ENCODE results near the gene PIK3C2G.

The PIK3C2G gene

GRCh38 chr12:18430425-18431048 is 169.2 kb downstream of the PIK3C2G start:
- Histone ChIP-seq H3K36me3 (ENCODE audit: control insufficient read depth, low read length) (no peaks in the 10 kb centered on the region), H3K9me2 (replicated peaks; ENCODE audit: control insufficient read depth, low read length) (no peaks in the 10 kb centered on the region)

GRCh38 chr12:18431771-18432170 is 170.5 kb downstream of the PIK3C2G start:
- no peak overlapping the region for H3K27ac ChIP-seq (ENCODE audit: low read depth, low read length)
- H3K4me2 ChIP-seq (ENCODE audit: low read length) = no peak overlapping the region
- no peaks in the 10 kb centered on the region for H3K4me1 ChIP-seq (ENCODE audit: control insufficient read depth, low read length)
- no peaks in the 10 kb centered on the region for H3K79me2 ChIP-seq (ENCODE audit: control insufficient read depth, low read length)
- no peaks in the 10 kb centered on the region for H3K27me3 ChIP-seq (ENCODE audit: control insufficient read depth, low read length)
- H3K4me3 ChIP-seq (ENCODE audit: low read length) = no peak overlapping the region
- no peak for TF ChIP-seq CTCF (IDR thresholded peaks at IDR 0.05; ENCODE audit: low read depth, low read length, poor library complexity, severe bottlenecking)
- TF ChIP-seq EZH2phosphoT487 (IDR thresholded peaks at IDR 0.05; ENCODE audit: borderline replicate concordance, low read length) = no peak
- H3K9me3 ChIP-seq (ENCODE audit: control insufficient read depth, insufficient read depth, low read length) = no peaks in the 10 kb centered on the region
- H4K20me1 ChIP-seq (ENCODE audit: control insufficient read depth, insufficient read depth, low read depth, low read length) = no peaks in the 10 kb centered on the region
- no peaks in the 10 kb centered on the region for H3K36me3 ChIP-seq (ENCODE audit: control insufficient read depth, low read length)
- no peaks in the 10 kb centered on the region for H3F3A ChIP-seq (ENCODE audit: control insufficient read depth, insufficient read depth)
- no peaks in the 10 kb centered on the region for H3K9me2 ChIP-seq (replicated peaks; ENCODE audit: control insufficient read depth, low read length)

More at GRCh38 chr12:18430425-18431048, 169.2 kb downstream of the PIK3C2G start:
- Histone ChIP-seq H3F3A (ENCODE audit: control insufficient read depth, insufficient read depth) (no peaks in the 10 kb centered on the region), H3K4me2 (ENCODE audit: low read length) (no peak overlapping the region), H3K4me3 (ENCODE audit: low read length) (no peak overlapping the region), H3K9me3 (ENCODE audit: control insufficient read depth, insufficient read depth, low read length) (no peaks in the 10 kb centered on the region), H3K27ac (ENCODE audit: low read depth, low read length) (no peak overlapping the region), H3K27me3 (ENCODE audit: control insufficient read depth, low read length) (no peaks in the 10 kb centered on the region), H4K20me1 (ENCODE audit: control insufficient read depth, insufficient read depth, low read depth, low read length) (no peaks in the 10 kb centered on the region), H3K79me2 (ENCODE audit: control insufficient read depth, low read length) (no peaks in the 10 kb centered on the region), H3K4me1 (ENCODE audit: control insufficient read depth, low read length) (no peaks in the 10 kb centered on the region)
- no peak for TF ChIP-seq EZH2phosphoT487 (IDR thresholded peaks at IDR 0.05; ENCODE audit: borderline replicate concordance, low read length)
- TF ChIP-seq CTCF (IDR thresholded peaks at IDR 0.05; ENCODE audit: low read depth, low read length, poor library complexity, severe bottlenecking) = peak; percentile 74

- Histone ChIP-seq H3F3A (ENCODE audit: control insufficient read depth, insufficient read depth) (no peaks in the 10 kb centered on the region), H3K27ac (ENCODE audit: low read depth, low read length) (no peak overlapping the region), H3K79me2 (ENCODE audit: control insufficient read depth, low read length) (no peaks in the 10 kb centered on the region), H3K27me3 (ENCODE audit: control insufficient read depth, low read length) (no peaks in the 10 kb centered on the region), H4K20me1 (ENCODE audit: control insufficient read depth, insufficient read depth, low read depth, low read length) (no peaks in the 10 kb centered on the region), H3K9me2 (replicated peaks; ENCODE audit: control insufficient read depth, low read length) (no peaks in the 10 kb centered on the region), H3K9me3 (ENCODE audit: control insufficient read depth, insufficient read depth, low read length) (no peaks in the 10 kb centered on the region), H3K4me2 (ENCODE audit: low read length) (no peak overlapping the region), H3K4me3 (ENCODE audit: low read length) (no peak overlapping the region), H3K4me1 (ENCODE audit: control insufficient read depth, low read length) (no peaks in the 10 kb centered on the region), H3K36me3 (ENCODE audit: control insufficient read depth, low read length) (no peaks in the 10 kb centered on the region)
- TF ChIP-seq CTCF (IDR thresholded peaks at IDR 0.05; ENCODE audit: low read depth, low read length, poor library complexity, severe bottlenecking) (no peak), EZH2phosphoT487 (IDR thresholded peaks at IDR 0.05; ENCODE audit: borderline replicate concordance, low read length) (no peak)
Observed at GRCh38 chr12:18432206-18432605, 170.9 kb downstream of the PIK3C2G start.
